Mesendoderm (in vitro differentiated cells): ENCODE results near the gene BCL3.

ENCODE experiments used
- DNase-seq: peaks from one replicate; pipeline ENCODE4 v3.0.0; 2013
- H2AK5ac ChIP-seq: 2 replicates; pipeline ENCODE4 v1.6.1; 2013; ENCODE audit warnings: low read length, inconsistent platforms
- H2BK120ac ChIP-seq: 2 replicates; pipeline ENCODE4 v1.6.1; 2013; ENCODE audit warnings: low read depth, mild to moderate bottlenecking, low read length, moderate library complexity, mixed read lengths
- H2BK15ac ChIP-seq: replicated peaks from 2 replicates; pipeline ENCODE4 v1.6.1; 2013; ENCODE audit warnings: low read depth, mild to moderate bottlenecking, moderate library complexity
- H2BK5ac ChIP-seq: 2 replicates; pipeline ENCODE4 v1.6.1; 2013; ENCODE audit warnings: low read length, inconsistent platforms
- H3K18ac ChIP-seq: 2 replicates; pipeline ENCODE4 v1.6.1; 2013; ENCODE audit warnings: mild to moderate bottlenecking, low read length, mixed read lengths
- H3K23ac ChIP-seq: one replicate; pipeline ENCODE4 v1.6.1; 2013; ENCODE audit warnings: low read length
- H3K27ac ChIP-seq: 2 replicates; pipeline ENCODE4 v1.5.1; 2013; ENCODE audit warnings: low read depth, mild to moderate bottlenecking, inconsistent platforms, low read length, moderate library complexity
- H3K27me3 ChIP-seq: 2 replicates; pipeline ENCODE4 v1.6.1; 2013; ENCODE audit warnings: low read length, control low read depth, mild to moderate bottlenecking, inconsistent platforms; ENCODE audit not compliant: insufficient read depth, poor library complexity
- H3K36me3 ChIP-seq: 2 replicates; pipeline ENCODE4 v1.6.1; 2013; ENCODE audit warnings: low read length, inconsistent platforms; ENCODE audit not compliant: control insufficient read depth, insufficient read depth
- H3K4ac ChIP-seq: one replicate; pipeline ENCODE4 v1.6.1; 2013; ENCODE audit warnings: low read depth, mild to moderate bottlenecking, low read length, moderate library complexity
- H3K4me1 ChIP-seq: 2 replicates; pipeline ENCODE4 v1.6.1; 2013; ENCODE audit warnings: low read depth, low read length, inconsistent platforms; ENCODE audit not compliant: control insufficient read depth
- H3K4me2 ChIP-seq: 2 replicates; pipeline ENCODE4 v1.6.1; 2013; ENCODE audit warnings: low read length
- H3K4me3 ChIP-seq: 2 replicates; pipeline ENCODE4 v1.5.1; 2013; ENCODE audit warnings: mild to moderate bottlenecking, low read length
- H3K56ac ChIP-seq: one replicate; pipeline ENCODE4 v1.6.1; 2013; ENCODE audit warnings: low read length
- H3K79me1 ChIP-seq: 2 replicates; pipeline ENCODE4 v1.6.1; 2013; ENCODE audit warnings: low read length, inconsistent platforms
- H3K79me2 ChIP-seq: 2 replicates; pipeline ENCODE4 v1.6.1; 2013; ENCODE audit warnings: mild to moderate bottlenecking, low read length; ENCODE audit not compliant: control insufficient read depth, insufficient read depth
- H3K9ac ChIP-seq: 2 replicates; pipeline ENCODE4 v1.6.1; 2013; ENCODE audit warnings: low read length, inconsistent platforms
- H4K5ac ChIP-seq: one replicate; pipeline ENCODE4 v1.6.1; 2013; ENCODE audit warnings: low read length
- H4K8ac ChIP-seq: one replicate; pipeline ENCODE4 v1.6.1; 2013; ENCODE audit warnings: low read depth, mild to moderate bottlenecking, control low read depth, low read length, moderate library complexity
- WGBS: extraction: QIAGEN DNeasy Blood & Tissue Kit; methylation state at CpG from one replicate; pipeline ENCODE4 v1.1.7; 2013; ENCODE audit warnings: low lambda C conversion rate, missing lambda C conversion rate; ENCODE audit not compliant: insufficient coverage; ENCODE audit errors: extremely low coverage; 5-methylcytosine and 5-hydroxymethylcytosine counted together

The BCL3 gene

GRCh38 chr19:44738603-44739558 lies 9.6 kb upstream of the BCL3 start:
- Histone ChIP-seq H3K36me3 (no peaks in the 10 kb centered on the region), H3K4me1 (peaks cover 3% of the 10 kb centered on the region), H2BK15ac (no peak overlapping the region), H3K27me3 (no peaks in the 10 kb centered on the region), H3K4ac (no peak overlapping the region), H2BK120ac (no peak overlapping the region), H4K5ac (no peak overlapping the region), H4K8ac (no peak overlapping the region), H3K79me1 (no peaks in the 10 kb centered on the region), H3K18ac (no peak overlapping the region), H2BK5ac (no peak overlapping the region), H3K27ac (no peak overlapping the region), H3K9ac (no peak overlapping the region), H2AK5ac (no peak overlapping the region), H3K4me2 (no peak overlapping the region), H3K79me2 (no peaks in the 10 kb centered on the region), H3K4me3 (no peak overlapping the region), H3K23ac (no peak overlapping the region), H3K56ac (no peak overlapping the region)
- no peak for DNase-seq
- no CpG with 5 or more reads among the region's 11 CpGs for WGBS

GRCh38 chr19:44740351-44740824 lies 8.1 kb upstream of the BCL3 start:
- H3K4me3 ChIP-seq, result no peak overlapping the region
- no peaks in the 10 kb centered on the region for H3K79me2 ChIP-seq
- H3K18ac ChIP-seq, result no peak overlapping the region
- H3K23ac ChIP-seq, result no peak overlapping the region
- H3K4me1 ChIP-seq, result peaks cover 3% of the 10 kb centered on the region
- H3K56ac ChIP-seq, result no peak overlapping the region
- WGBS, result no CpG with 5 or more reads among the region's 3 CpGs
- peak; percentile 55 for DNase-seq
- H2BK120ac ChIP-seq, result no peak overlapping the region
- H3K27ac ChIP-seq, result no peak overlapping the region
- no peaks in the 10 kb centered on the region for H3K27me3 ChIP-seq
- H4K8ac ChIP-seq, result no peak overlapping the region
- no peak overlapping the region for H3K9ac ChIP-seq
- no peak overlapping the region for H2AK5ac ChIP-seq
- no peak overlapping the region for H3K4me2 ChIP-seq
- H2BK5ac ChIP-seq, result no peak overlapping the region
- H4K5ac ChIP-seq, result no peak overlapping the region
- H3K79me1 ChIP-seq, result no peaks in the 10 kb centered on the region
- no peak overlapping the region for H2BK15ac ChIP-seq
- H3K36me3 ChIP-seq, result no peaks in the 10 kb centered on the region
- H3K4ac ChIP-seq, result no peak overlapping the region

- no peak overlapping the region for H3K18ac ChIP-seq
- no peaks in the 10 kb centered on the region for H3K79me1 ChIP-seq
- no peak overlapping the region for H3K27ac ChIP-seq
- no peak overlapping the region for H4K5ac ChIP-seq
- H2BK5ac ChIP-seq, result no peak overlapping the region
- H3K4me2 ChIP-seq, result no peak overlapping the region
- peaks cover 3% of the 10 kb centered on the region for H3K4me1 ChIP-seq
- no peak overlapping the region for H3K4me3 ChIP-seq
- no peak overlapping the region for H4K8ac ChIP-seq
- H3K9ac ChIP-seq, result no peak overlapping the region
- no peaks in the 10 kb centered on the region for H3K79me2 ChIP-seq
- H2AK5ac ChIP-seq, result no peak overlapping the region
- H3K23ac ChIP-seq, result no peak overlapping the region
- no peaks in the 10 kb centered on the region for H3K36me3 ChIP-seq
- no CpG with 5 or more reads among the region's 6 CpGs for WGBS
- no peak overlapping the region for H2BK120ac ChIP-seq
- no peaks in the 10 kb centered on the region for H3K27me3 ChIP-seq
- H2BK15ac ChIP-seq, result no peak overlapping the region
- no peak overlapping the region for H3K4ac ChIP-seq
- no peak for DNase-seq
- no peak overlapping the region for H3K56ac ChIP-seq
Observed at GRCh38 chr19:44741258-44741731, 7.2 kb upstream of the BCL3 start.

- H3K79me2 ChIP-seq, result no peaks in the 10 kb centered on the region
- H2BK15ac ChIP-seq, result no peak overlapping the region
- H2BK120ac ChIP-seq, result no peak overlapping the region
- WGBS, result no CpG with 5 or more reads among the region's 13 CpGs
- H3K79me1 ChIP-seq, result no peaks in the 10 kb centered on the region
- H3K36me3 ChIP-seq, result no peaks in the 10 kb centered on the region
- H4K8ac ChIP-seq, result no peak overlapping the region
- H2AK5ac ChIP-seq, result no peak overlapping the region
- H3K4me2 ChIP-seq, result no peak overlapping the region
- peaks cover 3% of the 10 kb centered on the region for H3K4me1 ChIP-seq
- H3K23ac ChIP-seq, result no peak overlapping the region
- no peak overlapping the region for H3K4me3 ChIP-seq
- no peak overlapping the region for H2BK5ac ChIP-seq
- H3K18ac ChIP-seq, result no peak overlapping the region
- no peak overlapping the region for H3K4ac ChIP-seq
- H3K9ac ChIP-seq, result peak overlapping the region; percentile 22
- DNase-seq, result peak; percentile 78
- no peak overlapping the region for H3K27ac ChIP-seq
- H4K5ac ChIP-seq, result no peak overlapping the region
- no peaks in the 10 kb centered on the region for H3K27me3 ChIP-seq
- H3K56ac ChIP-seq, result peak overlapping the region; percentile 71
Observed at GRCh38 chr19:44741841-44742329, 6.6 kb upstream of the BCL3 start.

DNA sequence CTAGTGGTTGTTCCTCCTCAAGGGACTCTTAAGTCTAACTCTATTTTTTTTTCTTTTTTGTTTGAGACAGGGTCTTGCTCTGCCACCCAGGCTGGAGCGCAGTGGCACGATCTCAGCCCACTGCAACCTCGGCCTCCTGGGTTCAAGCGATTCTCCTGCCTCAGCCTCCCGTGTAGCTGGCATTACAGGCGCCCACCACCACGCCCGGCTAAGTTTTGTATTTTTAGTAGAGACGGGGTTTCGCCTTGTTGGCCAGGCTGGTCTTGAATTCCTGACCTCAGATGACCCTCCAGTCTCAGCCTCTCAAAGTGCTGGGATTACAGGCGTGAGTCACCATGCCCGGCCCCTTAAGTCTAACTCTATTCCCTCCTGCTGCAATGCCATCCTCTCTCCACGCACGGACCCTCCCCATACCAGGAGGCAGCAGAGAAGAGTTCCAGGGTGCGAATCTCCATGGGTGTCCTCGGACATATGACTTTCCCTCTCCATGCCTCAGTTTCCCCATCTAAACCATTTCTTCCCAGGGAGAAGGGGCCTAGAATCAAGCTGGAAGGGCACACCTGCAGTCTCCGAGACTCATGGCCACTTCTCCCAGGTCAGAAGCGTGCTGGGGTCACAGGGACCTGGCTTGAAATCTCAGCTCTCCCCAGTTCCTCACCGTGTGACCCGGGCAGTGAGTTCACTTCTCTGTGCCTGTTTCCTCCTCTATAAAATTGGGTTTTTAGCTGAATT lies 6.0 kb upstream of the BCL3 start:
- Histone ChIP-seq H3K4ac (no peak overlapping the region), H2BK120ac (no peak overlapping the region), H3K9ac (peak overlapping the region; percentile 22), H3K79me2 (no peaks in the 10 kb centered on the region), H4K5ac (no peak overlapping the region), H2BK5ac (no peak overlapping the region), H3K4me3 (no peak overlapping the region), H4K8ac (no peak overlapping the region), H3K27ac (no peak overlapping the region), H2AK5ac (no peak overlapping the region), H3K79me1 (no peaks in the 10 kb centered on the region), H3K23ac (no peak overlapping the region), H2BK15ac (no peak overlapping the region), H3K36me3 (no peaks in the 10 kb centered on the region), H3K27me3 (no peaks in the 10 kb centered on the region), H3K18ac (no peak overlapping the region), H3K4me1 (peaks cover 3% of the 10 kb centered on the region), H3K4me2 (no peak overlapping the region), H3K56ac (peak overlapping the region; percentile 71)
- no CpG with 5 or more reads among the region's 20 CpGs for WGBS
- DNase-seq, result no peak
